Transverse colon (tissue), 4 donors: ENCODE results near the gene TTN. TPM values are rescaled to one million over a fixed set of nuclear protein-coding genes. Genes with fewer than 3 reads are reported as not detected.

Source experiments
- DNase-seq: peaks from one replicate; pipeline ENCODE4 v3.0.0-alpha.2; 2019
- H3K27ac ChIP-seq, 4 donors: fragments of 200-600 bp; sonication (generic); 2 replicates each; pipeline ENCODE4 v1.5.1; 2016 to 2018; ENCODE audit warnings: inconsistent platforms in 4 of 4
- H3K27me3 ChIP-seq: fragments of 200-600 bp; sonication (generic); 2 replicates; pipeline ENCODE4 v1.5.1; 2017; ENCODE audit warnings: inconsistent platforms
- H3K36me3 ChIP-seq, 4 donors: fragments of 200-600 bp; sonication (generic); 2 replicates each; pipeline ENCODE4 v1.5.1; 2017 to 2019; ENCODE audit warnings: inconsistent platforms in 4 of 4
- H3K4me1 ChIP-seq, 4 donors: fragments of 200-600 bp; sonication (generic); 2 replicates each; pipeline ENCODE4 v1.5.1; 2017 to 2020; ENCODE audit warnings: inconsistent platforms in 4 of 4
- H3K4me3 ChIP-seq, 4 donors: fragments of 200-600 bp; sonication (generic); 1 replicate in 1 of 4; 2 replicates in 3 of 4; pipeline versions ENCODE4 v1.5.1 to v1.6.1; 2017 to 2019; ENCODE audit warnings: inconsistent platforms in 4 of 4
- H3K9me3 ChIP-seq, 2 donors: fragments of 200-600 bp; sonication (generic); 2 replicates each; pipeline ENCODE4 v1.5.1; 2017 to 2019; ENCODE audit warnings: inconsistent platforms in 2 of 2
- EP300 ChIP-seq: sonication (generic); formaldehyde crosslinking; IDR thresholded peaks from one replicate; pipeline ENCODE4 v1.6.1; 2017; ENCODE audit warnings: antibody characterized with exemption, low read depth
- POLR2A ChIP-seq: fragments of 450-650 bp; IDR thresholded peaks from one replicate; pipeline ENCODE4 v1.6.1; 2016; ENCODE audit warnings: antibody characterized with exemption, mild to moderate bottlenecking, moderate library complexity
- POLR2AphosphoS5 ChIP-seq, 3 donors: sonication (generic); formaldehyde crosslinking; IDR thresholded peaks; one replicate each; pipeline ENCODE4 v1.6.1; 2016; ENCODE audit warnings: antibody characterized with exemption in 3 of 3
- WGBS, 2 donors: methylation state at CpG; one replicate each; pipeline ENCODE4 v1.1.5; 2018; ENCODE audit warnings: low coverage in 1 of 2; 5-methylcytosine and 5-hydroxymethylcytosine counted together
- in situ Hi-C, 4 donors: fragments of 200-750 bp; cut with MboI; loops; one replicate each; pipeline versions ENCODE4 v1.15.0 to v1.15.1; 2017; ENCODE audit warnings: low sequenced_read_pairs in 3 of 4, low pct_ligation_motif_present in 1 of 4, low pct_unique_long_range_greater_than_20kb in 1 of 4
- intact Hi-C: fragments of 100-400 bp; cut with DNase I; formaldehyde crosslinking; loops from one replicate; pipeline ENCODE4 v1.15.1; 2023; ENCODE audit warnings: low total_unique reads
- total RNA-seq, 4 donors: library from RNA; depleted of rRNA; stranded (reverse); fragments of >200 nt; gene quantifications; one replicate each; pipeline ENCODE4 v1.1.0, GENCODE V29; 2016
- TF ChIP-seq, protein P1 (sequence below), 5 experiments: fragments of 200-600 bp in 3 of 5; fragments of 450-650 bp in 2 of 5; sonication (generic) in 3 of 5; IDR thresholded peaks; 1 replicate in 2 of 5; 2 replicates in 3 of 5; pipeline ENCODE4 v1.5.1; 2016 to 2017; ENCODE audit warnings: antibody characterized with exemption in 5 of 5, inconsistent platforms in 3 of 5, mild to moderate bottlenecking in 2 of 5, moderate library complexity in 1 of 5

The TTN gene
- total RNA-seq, 4 donors from 2014 or later, result 6.2 to 43.4 (median 18.1) TPM

DNA sequence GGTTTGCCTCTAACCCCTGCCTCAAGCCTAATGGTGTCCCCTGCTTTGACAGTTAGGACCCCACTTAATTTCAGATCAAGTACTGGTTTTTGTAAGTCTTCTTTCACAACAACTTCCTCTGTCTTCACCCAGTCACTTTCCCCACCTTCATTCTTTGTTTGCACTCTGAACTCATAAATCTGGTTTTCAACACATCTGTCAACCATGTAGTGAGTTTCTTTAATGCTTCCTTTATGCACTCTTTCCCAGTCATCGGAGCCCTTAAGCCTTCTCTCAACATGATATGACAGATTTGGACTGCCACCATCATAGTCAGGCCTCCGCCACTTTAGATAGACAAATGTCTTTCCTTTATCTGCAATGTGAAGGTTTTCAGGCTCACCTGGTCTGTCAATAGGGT lies 217.9 kb downstream of the TTN start:
- Histone ChIP-seq H3K4me1 (no peaks in the 10 kb centered on the region), H3K27me3 (no peaks in the 10 kb centered on the region), H3K36me3 (no peaks in the 10 kb centered on the region), H3K4me3 (no peak overlapping the region), H3K27ac (no peak overlapping the region), H3K9me3 (no peaks in the 10 kb centered on the region)
- intact Hi-C loops (no loop called here), in situ Hi-C loops (no loop called here)
- DNase-seq, result no peak
- WGBS, 2 donors, result 86 to 90% methylated on average over 2 of the region's 2 CpGs
- TF ChIP-seq EP300 (no peak), POLR2A (no peak)
- TF ChIP-seq, protein P1, sequence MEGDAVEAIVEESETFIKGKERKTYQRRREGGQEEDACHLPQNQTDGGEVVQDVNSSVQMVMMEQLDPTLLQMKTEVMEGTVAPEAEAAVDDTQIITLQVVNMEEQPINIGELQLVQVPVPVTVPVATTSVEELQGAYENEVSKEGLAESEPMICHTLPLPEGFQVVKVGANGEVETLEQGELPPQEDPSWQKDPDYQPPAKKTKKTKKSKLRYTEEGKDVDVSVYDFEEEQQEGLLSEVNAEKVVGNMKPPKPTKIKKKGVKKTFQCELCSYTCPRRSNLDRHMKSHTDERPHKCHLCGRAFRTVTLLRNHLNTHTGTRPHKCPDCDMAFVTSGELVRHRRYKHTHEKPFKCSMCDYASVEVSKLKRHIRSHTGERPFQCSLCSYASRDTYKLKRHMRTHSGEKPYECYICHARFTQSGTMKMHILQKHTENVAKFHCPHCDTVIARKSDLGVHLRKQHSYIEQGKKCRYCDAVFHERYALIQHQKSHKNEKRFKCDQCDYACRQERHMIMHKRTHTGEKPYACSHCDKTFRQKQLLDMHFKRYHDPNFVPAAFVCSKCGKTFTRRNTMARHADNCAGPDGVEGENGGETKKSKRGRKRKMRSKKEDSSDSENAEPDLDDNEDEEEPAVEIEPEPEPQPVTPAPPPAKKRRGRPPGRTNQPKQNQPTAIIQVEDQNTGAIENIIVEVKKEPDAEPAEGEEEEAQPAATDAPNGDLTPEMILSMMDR (IDR thresholded peaks at IDR 0.05), result no peak

DNA sequence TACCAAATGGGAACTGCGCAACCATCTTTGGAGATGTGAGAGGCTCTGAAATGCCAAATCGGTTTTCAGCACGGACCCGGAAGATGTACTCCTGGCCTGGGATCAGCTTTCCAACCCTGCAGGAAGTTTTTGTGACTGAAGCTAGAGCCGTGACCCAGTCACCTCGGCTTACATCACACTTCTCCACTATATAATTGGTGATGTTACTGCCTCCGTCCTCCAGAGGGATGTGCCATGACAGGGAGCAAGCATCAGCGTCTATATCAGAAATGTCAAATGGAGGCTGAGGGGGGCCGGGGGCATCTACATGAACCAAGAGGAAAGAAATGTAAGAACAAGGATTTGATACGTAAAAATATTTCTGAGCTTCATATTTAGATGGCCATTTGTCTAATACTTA lies 222.6 kb downstream of the TTN start:
- Histone ChIP-seq H3K27me3 (no peaks in the 10 kb centered on the region), H3K4me3 (no peak overlapping the region), H3K4me1 (no peaks in the 10 kb centered on the region), H3K36me3 (no peaks in the 10 kb centered on the region), H3K9me3 (no peaks in the 10 kb centered on the region), H3K27ac (no peak overlapping the region)
- intact Hi-C loops, result no loop called here
- TF ChIP-seq POLR2A (no peak), POLR2AphosphoS5 (IDR thresholded peaks at IDR 0.05) (no peak), EP300 (no peak)
- TF ChIP-seq, protein P1 (IDR thresholded peaks at IDR 0.05), result no peak
- in situ Hi-C loops, result no loop called here
- DNase-seq, result no peak
- WGBS, 2 donors, result 91 to 100% methylated on average over 1 to 10 of the region's 10 CpGs

DNA sequence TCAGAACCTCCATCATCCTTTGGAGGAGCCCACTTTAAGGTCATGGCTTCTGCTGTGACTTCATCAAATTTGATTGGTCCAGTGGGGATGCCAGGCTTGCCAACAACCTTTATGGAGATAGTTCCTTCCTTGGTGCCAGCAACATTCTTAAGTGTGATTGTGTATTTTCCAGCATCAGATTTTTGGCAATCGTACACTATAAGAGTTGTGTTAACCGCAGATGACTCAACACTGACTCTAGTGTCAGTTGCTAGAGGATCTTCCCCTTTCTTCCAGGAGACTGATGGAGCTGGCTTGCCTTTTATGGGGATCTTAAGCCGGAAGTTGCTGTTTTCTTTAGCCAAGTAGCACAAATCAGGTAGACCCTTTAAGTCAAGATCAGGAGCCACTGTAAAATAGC lies 228.2 kb downstream of the TTN start:
- 88 to 100% methylated on average over 1 to 3 of the region's 3 CpGs for WGBS, 2 donors
- intact Hi-C loops, result no loop called here
- Histone ChIP-seq H3K9me3 (no peaks in the 10 kb centered on the region), H3K36me3 (no peaks in the 10 kb centered on the region), H3K27ac (no peak overlapping the region), H3K27me3 (no peaks in the 10 kb centered on the region), H3K4me1 (no peaks in the 10 kb centered on the region), H3K4me3 (no peak overlapping the region)
- TF ChIP-seq EP300 (no peak), POLR2A (no peak), POLR2AphosphoS5 (IDR thresholded peaks at IDR 0.05) (no peak)
- TF ChIP-seq, protein P1 (IDR thresholded peaks at IDR 0.05), result no peak
- no peak for DNase-seq
- in situ Hi-C loops, result no loop called here

DNA sequence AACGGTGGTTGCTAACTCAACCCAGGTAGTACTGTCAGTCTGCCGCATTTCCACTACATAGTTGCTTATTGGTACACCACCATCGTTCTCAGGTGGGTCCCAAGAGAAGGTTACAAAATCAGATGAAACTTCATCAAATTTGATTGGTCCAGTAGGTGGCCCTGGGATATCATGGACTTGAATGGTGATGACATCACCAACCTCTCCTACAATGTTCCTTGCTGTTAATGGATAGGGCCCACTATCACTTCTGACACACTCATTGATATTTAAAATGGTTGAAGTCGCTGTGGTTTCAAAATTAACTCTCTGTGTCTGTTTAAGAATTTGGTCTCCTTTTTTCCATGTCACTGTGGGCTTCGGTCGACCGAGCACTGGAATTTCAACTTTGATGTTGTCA lies 232.4 kb downstream of the TTN start:
- Histone ChIP-seq H3K36me3 (no peaks in the 10 kb centered on the region), H3K4me1 (no peaks in the 10 kb centered on the region), H3K27me3 (no peaks in the 10 kb centered on the region), H3K27ac (no peak overlapping the region), H3K9me3 (no peaks in the 10 kb centered on the region), H3K4me3 (no peak overlapping the region)
- no peak for DNase-seq
- WGBS, 2 donors, result 95 to 100% methylated on average over 2 to 7 of the region's 7 CpGs
- in situ Hi-C loops, result no loop called here
- intact Hi-C loops, result no loop called here
- TF ChIP-seq EP300 (no peak), POLR2AphosphoS5 (IDR thresholded peaks at IDR 0.05) (no peak)

DNA sequence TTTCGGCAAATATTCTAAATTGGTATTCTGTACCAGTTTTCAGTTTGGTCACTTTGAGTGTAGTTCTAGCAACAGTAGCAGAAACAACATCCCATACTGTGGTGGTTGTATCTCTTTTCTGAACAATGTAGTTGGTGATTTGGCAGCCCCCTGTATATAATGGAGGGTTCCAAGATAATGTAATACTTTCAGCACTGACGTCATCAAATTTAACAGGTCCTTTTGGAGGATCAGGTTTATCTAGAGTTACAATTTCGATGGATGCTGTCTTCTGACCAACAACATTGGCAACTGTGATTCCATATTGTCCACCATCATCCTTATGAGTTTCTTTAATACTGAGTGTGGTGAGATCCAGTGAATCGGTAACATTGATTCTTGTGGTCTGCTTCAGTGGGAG lies 239.0 kb downstream of the TTN start:
- no peaks in the 10 kb centered on the region for H3K36me3 ChIP-seq
- in situ Hi-C loops, result no loop called here
- no peak overlapping the region for H3K27ac ChIP-seq
- H3K27me3 ChIP-seq, result no peaks in the 10 kb centered on the region
- TF ChIP-seq POLR2AphosphoS5 (IDR thresholded peaks at IDR 0.05), result no peak
- TF ChIP-seq, protein P1 (IDR thresholded peaks at IDR 0.05), result no peak
- no peak for TF ChIP-seq POLR2A
- no peak for TF ChIP-seq EP300
- no peak for DNase-seq
- intact Hi-C loops, result no loop called here
- 87 to 96% methylated on average over 4 of the region's 4 CpGs for WGBS, 2 donors
- no peak overlapping the region for H3K4me3 ChIP-seq
- no peaks in the 10 kb centered on the region for H3K9me3 ChIP-seq
- H3K4me1 ChIP-seq, result no peaks in the 10 kb centered on the region
